ENCODE measurements around the gene ACKR2.

Gene ACKR2

DNA sequence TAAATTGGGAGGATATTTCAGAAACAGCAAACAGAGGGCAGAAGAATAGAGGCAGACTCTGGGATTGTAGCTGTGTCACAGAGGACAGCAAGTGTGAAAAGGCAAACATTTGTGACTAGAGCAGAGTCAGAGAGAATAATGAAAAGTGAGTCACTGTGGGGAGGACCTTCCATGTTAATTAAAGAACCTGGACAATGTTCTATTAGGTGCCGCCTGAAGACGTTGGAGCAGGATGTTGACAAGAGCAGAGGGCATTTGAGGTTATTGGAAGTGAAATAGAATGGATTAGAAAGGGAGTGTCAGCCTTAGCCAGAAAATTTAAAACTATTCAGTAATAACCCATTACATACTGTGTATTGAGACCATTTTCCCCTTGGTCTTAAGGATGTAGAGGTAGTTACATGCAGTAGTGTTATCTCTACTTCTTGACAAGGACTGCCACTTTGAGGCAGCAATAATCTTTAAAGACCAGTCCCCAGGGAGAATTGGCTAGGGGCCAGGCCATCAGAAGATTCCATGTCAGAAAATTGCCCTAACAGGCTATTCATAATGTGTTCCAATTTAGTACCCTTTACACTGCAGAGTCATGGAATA is 5.8 kb downstream of the ACKR2 start (continued):
- TF ChIP-seq ZNF518A (tag by site-specific recombination; conservative IDR thresholded peaks at IDR 0.05; ENCODE audit: low read depth) (no peak), ZNF830 (tag by site-specific recombination; IDR thresholded peaks at IDR 0.05; ENCODE audit: low read depth) (no peak), TSHZ1 (tag by site-specific recombination; IDR thresholded peaks at IDR 0.05; ENCODE audit: borderline replicate concordance) (no peak; the same call in 1 of the 2 replicates), ZNF19 (tag by site-specific recombination; IDR thresholded peaks at IDR 0.05; ENCODE audit: low read depth) (no peak), ZNF626 (tag by site-specific recombination; IDR thresholded peaks at IDR 0.05) (no peak), ZNF23 (tag by site-specific recombination; IDR thresholded peaks at IDR 0.05; ENCODE audit: borderline replicate concordance) (no peak), ZNF223 (tag by site-specific recombination; IDR thresholded peaks at IDR 0.05) (no peak), ZNF146 (tag by site-specific recombination; IDR thresholded peaks at IDR 0.05) (no peak), ZNF112 (tag by site-specific recombination; IDR thresholded peaks at IDR 0.05) (no peak), ZNF350 (tag by site-specific recombination; IDR thresholded peaks at IDR 0.05) (no peak), ZNF423 (tag by site-specific recombination; IDR thresholded peaks at IDR 0.05) (no peak), ZNF366 (tag by site-specific recombination; conservative IDR thresholded peaks at IDR 0.05) (peak; percentile 41; the same call in 1 of the 2 replicates), ZNF157 (tag by site-specific recombination; IDR thresholded peaks at IDR 0.05) (no peak), ZNF26 (tag by site-specific recombination; IDR thresholded peaks at IDR 0.05) (no peak), ZBTB7A (tag by site-specific recombination; IDR thresholded peaks at IDR 0.05; ENCODE audit: low read depth) (no peak), ZNF654 (tag by site-specific recombination; IDR thresholded peaks at IDR 0.05; ENCODE audit: low read depth) (no peak), ZNF600 (tag by site-specific recombination; IDR thresholded peaks at IDR 0.05) (peak; percentile 13; the same call in 1 of the 2 replicates), SP2 (tag by site-specific recombination; IDR thresholded peaks at IDR 0.05) (no peak), SP3 (tag by site-specific recombination; IDR thresholded peaks at IDR 0.05) (no peak), HOXC10 (CRISPR knock-in tag; IDR thresholded peaks at IDR 0.05) (no peak)
- TF ChIP-seq, protein P1, sequence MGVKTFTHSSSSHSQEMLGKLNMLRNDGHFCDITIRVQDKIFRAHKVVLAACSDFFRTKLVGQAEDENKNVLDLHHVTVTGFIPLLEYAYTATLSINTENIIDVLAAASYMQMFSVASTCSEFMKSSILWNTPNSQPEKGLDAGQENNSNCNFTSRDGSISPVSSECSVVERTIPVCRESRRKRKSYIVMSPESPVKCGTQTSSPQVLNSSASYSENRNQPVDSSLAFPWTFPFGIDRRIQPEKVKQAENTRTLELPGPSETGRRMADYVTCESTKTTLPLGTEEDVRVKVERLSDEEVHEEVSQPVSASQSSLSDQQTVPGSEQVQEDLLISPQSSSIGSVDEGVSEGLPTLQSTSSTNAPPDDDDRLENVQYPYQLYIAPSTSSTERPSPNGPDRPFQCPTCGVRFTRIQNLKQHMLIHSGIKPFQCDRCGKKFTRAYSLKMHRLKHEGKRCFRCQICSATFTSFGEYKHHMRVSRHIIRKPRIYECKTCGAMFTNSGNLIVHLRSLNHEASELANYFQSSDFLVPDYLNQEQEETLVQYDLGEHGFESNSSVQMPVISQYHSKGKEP (tag by site-specific recombination; IDR thresholded peaks at IDR 0.05) = peak; percentile 87
- TF ChIP-seq, protein P2, sequence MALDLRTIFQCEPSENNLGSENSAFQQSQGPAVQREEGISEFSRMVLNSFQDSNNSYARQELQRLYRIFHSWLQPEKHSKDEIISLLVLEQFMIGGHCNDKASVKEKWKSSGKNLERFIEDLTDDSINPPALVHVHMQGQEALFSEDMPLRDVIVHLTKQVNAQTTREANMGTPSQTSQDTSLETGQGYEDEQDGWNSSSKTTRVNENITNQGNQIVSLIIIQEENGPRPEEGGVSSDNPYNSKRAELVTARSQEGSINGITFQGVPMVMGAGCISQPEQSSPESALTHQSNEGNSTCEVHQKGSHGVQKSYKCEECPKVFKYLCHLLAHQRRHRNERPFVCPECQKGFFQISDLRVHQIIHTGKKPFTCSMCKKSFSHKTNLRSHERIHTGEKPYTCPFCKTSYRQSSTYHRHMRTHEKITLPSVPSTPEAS (tag by site-specific recombination; IDR thresholded peaks at IDR 0.05) = no peak
- TF ChIP-seq, protein P3, sequence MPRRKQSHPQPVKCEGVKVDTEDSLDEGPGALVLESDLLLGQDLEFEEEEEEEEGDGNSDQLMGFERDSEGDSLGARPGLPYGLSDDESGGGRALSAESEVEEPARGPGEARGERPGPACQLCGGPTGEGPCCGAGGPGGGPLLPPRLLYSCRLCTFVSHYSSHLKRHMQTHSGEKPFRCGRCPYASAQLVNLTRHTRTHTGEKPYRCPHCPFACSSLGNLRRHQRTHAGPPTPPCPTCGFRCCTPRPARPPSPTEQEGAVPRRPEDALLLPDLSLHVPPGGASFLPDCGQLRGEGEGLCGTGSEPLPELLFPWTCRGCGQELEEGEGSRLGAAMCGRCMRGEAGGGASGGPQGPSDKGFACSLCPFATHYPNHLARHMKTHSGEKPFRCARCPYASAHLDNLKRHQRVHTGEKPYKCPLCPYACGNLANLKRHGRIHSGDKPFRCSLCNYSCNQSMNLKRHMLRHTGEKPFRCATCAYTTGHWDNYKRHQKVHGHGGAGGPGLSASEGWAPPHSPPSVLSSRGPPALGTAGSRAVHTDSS (tag by site-specific recombination; IDR thresholded peaks at IDR 0.05) = no peak
- TF ChIP-seq, protein P4, sequence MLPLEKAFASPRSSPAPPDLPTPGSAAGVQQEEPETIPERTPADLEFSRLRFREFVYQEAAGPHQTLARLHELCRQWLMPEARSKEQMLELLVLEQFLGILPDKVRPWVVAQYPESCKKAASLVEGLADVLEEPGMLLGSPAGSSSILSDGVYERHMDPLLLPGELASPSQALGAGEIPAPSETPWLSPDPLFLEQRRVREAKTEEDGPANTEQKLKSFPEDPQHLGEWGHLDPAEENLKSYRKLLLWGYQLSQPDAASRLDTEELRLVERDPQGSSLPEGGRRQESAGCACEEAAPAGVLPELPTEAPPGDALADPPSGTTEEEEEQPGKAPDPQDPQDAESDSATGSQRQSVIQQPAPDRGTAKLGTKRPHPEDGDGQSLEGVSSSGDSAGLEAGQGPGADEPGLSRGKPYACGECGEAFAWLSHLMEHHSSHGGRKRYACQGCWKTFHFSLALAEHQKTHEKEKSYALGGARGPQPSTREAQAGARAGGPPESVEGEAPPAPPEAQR (tag by site-specific recombination; IDR thresholded peaks at IDR 0.05) = no peak

Data from HEK293 (cell line).